ENCODE results near the gene FUCA1. TPM values are rescaled to one million over a fixed set of nuclear protein-coding genes. Genes with fewer than 3 reads are reported as not detected.
"Not testable (repeated sequence)": the region's sequence is repeated elsewhere in the genome, so short reads cannot be mapped to it uniquely, and the experiment has no call there.

Gene FUCA1
- total RNA-seq, 2 donors from 2014 or later, result 17.0 to 21.0 TPM

DNA sequence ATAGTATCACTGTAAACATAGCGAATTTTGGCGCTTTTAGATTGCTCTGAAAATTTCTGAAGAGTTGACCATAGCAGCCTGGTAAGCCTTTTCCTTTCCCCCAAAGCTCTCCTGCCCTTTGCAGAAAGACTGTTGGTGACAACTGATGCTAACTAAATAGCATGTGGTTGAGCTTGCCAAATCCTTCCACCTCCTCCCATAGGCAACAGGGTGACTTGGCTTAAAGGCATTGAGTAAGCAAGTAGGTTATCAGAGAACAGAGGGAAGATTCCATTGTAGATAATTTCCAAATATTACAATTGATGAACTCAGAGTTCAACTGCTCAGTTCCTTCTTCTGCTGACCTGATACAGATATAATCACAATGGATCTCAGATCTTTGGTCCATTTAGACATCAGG is 22.9 kb downstream of the FUCA1 start:
- Histone ChIP-seq H3K4me1 (no peaks in the 10 kb centered on the region), H3K27ac (no peak overlapping the region), H3K9me3 (no peaks in the 10 kb centered on the region), H3K27me3 (no peaks in the 10 kb centered on the region), H3K4me3 (no peak overlapping the region), H3K36me3 (peaks cover 11% of the 10 kb centered on the region)
- TF ChIP-seq, protein P1, sequence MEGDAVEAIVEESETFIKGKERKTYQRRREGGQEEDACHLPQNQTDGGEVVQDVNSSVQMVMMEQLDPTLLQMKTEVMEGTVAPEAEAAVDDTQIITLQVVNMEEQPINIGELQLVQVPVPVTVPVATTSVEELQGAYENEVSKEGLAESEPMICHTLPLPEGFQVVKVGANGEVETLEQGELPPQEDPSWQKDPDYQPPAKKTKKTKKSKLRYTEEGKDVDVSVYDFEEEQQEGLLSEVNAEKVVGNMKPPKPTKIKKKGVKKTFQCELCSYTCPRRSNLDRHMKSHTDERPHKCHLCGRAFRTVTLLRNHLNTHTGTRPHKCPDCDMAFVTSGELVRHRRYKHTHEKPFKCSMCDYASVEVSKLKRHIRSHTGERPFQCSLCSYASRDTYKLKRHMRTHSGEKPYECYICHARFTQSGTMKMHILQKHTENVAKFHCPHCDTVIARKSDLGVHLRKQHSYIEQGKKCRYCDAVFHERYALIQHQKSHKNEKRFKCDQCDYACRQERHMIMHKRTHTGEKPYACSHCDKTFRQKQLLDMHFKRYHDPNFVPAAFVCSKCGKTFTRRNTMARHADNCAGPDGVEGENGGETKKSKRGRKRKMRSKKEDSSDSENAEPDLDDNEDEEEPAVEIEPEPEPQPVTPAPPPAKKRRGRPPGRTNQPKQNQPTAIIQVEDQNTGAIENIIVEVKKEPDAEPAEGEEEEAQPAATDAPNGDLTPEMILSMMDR (IDR thresholded peaks at IDR 0.05), result no peak
- no peak for DNase-seq (ENCODE audit: low spot score)

DNA sequence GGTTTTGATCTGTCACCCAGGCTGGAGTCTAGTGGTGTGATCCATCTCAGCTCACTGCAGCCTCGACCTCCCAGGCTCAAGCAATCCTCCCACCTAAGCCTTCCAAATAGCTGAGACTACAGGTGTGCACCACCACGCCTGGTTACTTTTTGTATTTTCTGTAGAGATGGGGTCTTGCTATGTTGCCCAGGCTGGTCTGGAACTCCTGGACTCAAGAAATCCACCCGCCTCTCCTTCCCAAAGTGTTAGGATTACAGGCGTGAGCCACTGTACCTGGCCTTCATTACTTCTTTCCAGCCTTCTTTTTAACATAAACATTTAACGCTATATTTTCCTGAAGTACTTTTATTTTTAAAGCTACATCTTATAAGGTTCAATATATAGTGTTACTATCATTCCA is 24.4 kb downstream of the FUCA1 start:
- Histone ChIP-seq H3K27ac (no peak overlapping the region), H3K36me3 (peaks cover 11% of the 10 kb centered on the region), H3K27me3 (no peaks in the 10 kb centered on the region), H3K4me3 (no peak overlapping the region), H3K9me3 (no peaks in the 10 kb centered on the region), H3K4me1 (no peaks in the 10 kb centered on the region)
- no peak for DNase-seq (ENCODE audit: low spot score)
- TF ChIP-seq, protein P1 (IDR thresholded peaks at IDR 0.05), result no peak

DNA sequence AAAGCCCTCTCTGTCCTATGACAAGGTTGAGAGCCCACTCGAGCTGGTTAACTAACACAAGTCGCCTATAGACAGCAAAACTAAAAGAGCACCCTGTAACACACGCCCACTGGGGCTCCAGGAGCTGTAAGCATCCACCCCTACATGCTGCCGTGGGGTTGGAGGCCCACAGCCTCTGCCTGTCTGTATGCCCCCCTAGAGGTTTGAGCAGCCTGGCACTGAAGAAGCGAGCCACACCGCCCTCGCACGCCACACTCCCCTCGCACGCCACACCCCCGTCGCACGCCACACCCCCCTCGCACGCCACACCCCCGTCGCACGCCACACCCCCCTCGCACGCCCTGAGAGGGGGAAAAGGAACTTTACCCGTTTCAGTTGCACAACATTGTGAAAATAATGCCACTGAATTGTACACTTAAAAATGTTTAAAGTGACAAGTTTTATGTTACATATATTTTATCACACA is 29.7 kb downstream of the FUCA1 start:
- TF ChIP-seq, protein P1 (IDR thresholded peaks at IDR 0.05), result no peak
- DNase-seq (ENCODE audit: low spot score), result peak; percentile 62
- Histone ChIP-seq H3K4me3 (peak overlapping the region in 1 of 2 donors; percentile 43), H3K36me3 (no peaks in the 10 kb centered on the region), H3K4me1 (peaks cover 0 to 8% of the 10 kb centered on the region in 2 donors), H3K27me3 (no peaks in the 10 kb centered on the region), H3K9me3 (no peaks in the 10 kb centered on the region), H3K27ac (no peak overlapping the region)

DNA sequence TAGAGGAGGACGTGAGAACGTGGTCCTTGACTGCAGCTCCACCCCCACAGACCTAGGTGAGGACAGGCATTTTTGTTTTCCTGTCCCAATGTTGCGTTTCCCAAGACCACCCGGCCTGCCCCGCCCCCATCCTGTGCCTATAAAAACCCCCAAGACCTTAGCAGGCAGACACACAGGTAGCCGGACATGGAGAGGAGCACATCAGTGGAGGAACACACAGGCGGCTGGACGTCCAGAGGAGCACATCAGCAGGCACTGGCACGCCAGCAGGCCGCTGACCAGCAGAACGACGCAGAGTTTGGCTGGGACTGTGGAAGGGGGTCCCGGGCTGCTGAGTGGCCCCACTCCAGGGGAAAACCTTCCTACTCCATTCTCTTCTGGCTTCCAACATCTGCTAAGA is 30.2 kb downstream of the FUCA1 start:
- Histone ChIP-seq H3K27ac (no peak overlapping the region), H3K27me3 (no peaks in the 10 kb centered on the region), H3K4me3 (peak overlapping the region in 1 of 2 donors; percentile 43), H3K9me3 (no peaks in the 10 kb centered on the region), H3K36me3 (no peaks in the 10 kb centered on the region), H3K4me1 (peaks cover 0 to 8% of the 10 kb centered on the region in 2 donors)
- TF ChIP-seq, protein P1 (IDR thresholded peaks at IDR 0.05), result no peak
- DNase-seq (ENCODE audit: low spot score), result no peak

DNA sequence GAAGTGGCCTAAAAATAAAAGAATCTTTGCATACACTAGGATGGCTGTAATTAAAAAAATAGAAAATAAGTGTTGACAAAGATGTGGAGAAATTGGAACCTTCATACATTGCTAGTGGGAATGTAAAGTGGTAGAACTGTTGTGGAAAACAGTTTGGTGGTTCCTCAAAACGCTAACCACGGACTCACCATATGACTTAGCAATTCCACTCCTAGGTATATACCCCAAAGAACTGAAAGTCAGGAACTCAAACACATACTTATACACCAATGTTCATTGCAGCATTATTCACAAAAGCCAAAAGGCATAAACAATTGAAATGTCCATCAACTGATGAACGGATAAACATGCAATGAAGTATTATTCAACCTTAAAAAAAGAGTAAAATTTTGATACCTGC is 32.1 kb downstream of the FUCA1 start:
- Histone ChIP-seq H3K4me3 (no peak overlapping the region), H3K9me3 (no peaks in the 10 kb centered on the region), H3K4me1 (peaks cover 0 to 8% of the 10 kb centered on the region in 2 donors), H3K36me3 (no peaks in the 10 kb centered on the region), H3K27ac (no peak overlapping the region), H3K27me3 (no peaks in the 10 kb centered on the region)
- no peak for DNase-seq (ENCODE audit: low spot score)
- TF ChIP-seq, protein P1 (IDR thresholded peaks at IDR 0.05), result no peak

DNA sequence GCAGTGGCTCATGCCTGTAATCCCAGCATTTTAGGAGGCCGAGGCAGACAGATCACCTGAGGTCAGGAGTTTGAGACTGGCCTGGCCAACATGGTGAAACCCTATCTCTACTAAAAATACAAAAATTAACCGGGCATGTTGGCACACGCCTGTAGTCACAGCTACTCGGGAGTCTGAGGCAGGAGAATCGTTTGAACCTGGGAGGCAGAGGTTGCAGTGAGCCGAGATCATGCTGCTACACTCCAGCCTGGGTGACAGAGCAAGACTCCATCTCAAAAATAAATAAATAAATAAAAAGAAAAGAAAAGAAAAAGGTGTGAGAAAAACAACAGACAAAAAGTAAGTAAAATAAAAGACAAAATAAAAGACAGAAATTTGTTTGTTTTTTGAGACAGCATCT is 33.9 kb downstream of the FUCA1 start:
- H3K4me1 ChIP-seq; H3K4me3 ChIP-seq; H3K27me3 ChIP-seq; DNase-seq (ENCODE audit: low spot score); H3K27ac ChIP-seq; H3K9me3 ChIP-seq; H3K36me3 ChIP-seq: not testable (repeated sequence)
